Measurements from ENCODE around the gene GRK5.
"Not testable (repeated sequence)": the region's sequence is repeated elsewhere in the genome, so short reads cannot be mapped to it uniquely, and the experiment has no call there.

Gene GRK5

GRCh38 chr10:119254335-119254734 is 47.0 kb downstream of the GRK5 start:
- no peak overlapping the region for H3K4me3 ChIP-seq (ENCODE audit: low read depth, low read length)
- TF ChIP-seq CTCF (IDR thresholded peaks at IDR 0.05; ENCODE audit: control insufficient read depth, extremely low read depth, insufficient read depth) = no peak
- no peak for DNase-seq (ENCODE audit: low read depth)

- no peak for DNase-seq (ENCODE audit: low read depth)
- TF ChIP-seq CTCF (IDR thresholded peaks at IDR 0.05; ENCODE audit: control insufficient read depth, extremely low read depth, insufficient read depth) = no peak
- H3K4me3 ChIP-seq (ENCODE audit: low read depth, low read length) = no peak overlapping the region
Observed at GRCh38 chr10:119256030-119256429, 48.7 kb downstream of the GRK5 start.

GRCh38 chr10:119256897-119257296 is 49.5 kb downstream of the GRK5 start:
- no peak for TF ChIP-seq CTCF (IDR thresholded peaks at IDR 0.05; ENCODE audit: control insufficient read depth, extremely low read depth, insufficient read depth)
- no peak overlapping the region for H3K4me3 ChIP-seq (ENCODE audit: low read depth, low read length)
- no peak for DNase-seq (ENCODE audit: low read depth)

- no peak for DNase-seq (ENCODE audit: low read depth)
- no peak for TF ChIP-seq CTCF (IDR thresholded peaks at IDR 0.05; ENCODE audit: control insufficient read depth, extremely low read depth, insufficient read depth)
- no peak overlapping the region for H3K4me3 ChIP-seq (ENCODE audit: low read depth, low read length)
Observed at GRCh38 chr10:119257899-119258419, 50.6 kb downstream of the GRK5 start.

- no peak for DNase-seq (ENCODE audit: low read depth)
- H3K4me3 ChIP-seq (ENCODE audit: low read depth, low read length) = no peak overlapping the region
- TF ChIP-seq CTCF (IDR thresholded peaks at IDR 0.05; ENCODE audit: control insufficient read depth, extremely low read depth, insufficient read depth) = no peak
Observed at GRCh38 chr10:119259345-119259744, 52.0 kb downstream of the GRK5 start.

GRCh38 chr10:119261016-119261415 is 53.6 kb downstream of the GRK5 start:
- not testable (repeated sequence) for H3K4me3 ChIP-seq (ENCODE audit: low read depth, low read length); DNase-seq (ENCODE audit: low read depth)

GRCh38 chr10:119263951-119264617 is 56.7 kb downstream of the GRK5 start:
- no peak overlapping the region for H3K4me3 ChIP-seq (ENCODE audit: low read depth, low read length)
- no peak for TF ChIP-seq CTCF (IDR thresholded peaks at IDR 0.05; ENCODE audit: control insufficient read depth, extremely low read depth, insufficient read depth)
- no peak for DNase-seq (ENCODE audit: low read depth)
